Stimulated activated CD4-positive, alpha-beta T cell treated with anti-CD3 and anti-CD28 coated beads, TNF-alpha, amount 100 ng/mL, for 1 hour (primary cell): Measurements from ENCODE around the gene GDAP2.

Experiments used
- DNase-seq, 3 donors: peaks; one replicate each; pipeline ENCODE4 v3.0.0-alpha.2; 2020; ENCODE audit warnings: low read depth in 3 of 3, low spot score in 1 of 3

The GDAP2 gene

DNA sequence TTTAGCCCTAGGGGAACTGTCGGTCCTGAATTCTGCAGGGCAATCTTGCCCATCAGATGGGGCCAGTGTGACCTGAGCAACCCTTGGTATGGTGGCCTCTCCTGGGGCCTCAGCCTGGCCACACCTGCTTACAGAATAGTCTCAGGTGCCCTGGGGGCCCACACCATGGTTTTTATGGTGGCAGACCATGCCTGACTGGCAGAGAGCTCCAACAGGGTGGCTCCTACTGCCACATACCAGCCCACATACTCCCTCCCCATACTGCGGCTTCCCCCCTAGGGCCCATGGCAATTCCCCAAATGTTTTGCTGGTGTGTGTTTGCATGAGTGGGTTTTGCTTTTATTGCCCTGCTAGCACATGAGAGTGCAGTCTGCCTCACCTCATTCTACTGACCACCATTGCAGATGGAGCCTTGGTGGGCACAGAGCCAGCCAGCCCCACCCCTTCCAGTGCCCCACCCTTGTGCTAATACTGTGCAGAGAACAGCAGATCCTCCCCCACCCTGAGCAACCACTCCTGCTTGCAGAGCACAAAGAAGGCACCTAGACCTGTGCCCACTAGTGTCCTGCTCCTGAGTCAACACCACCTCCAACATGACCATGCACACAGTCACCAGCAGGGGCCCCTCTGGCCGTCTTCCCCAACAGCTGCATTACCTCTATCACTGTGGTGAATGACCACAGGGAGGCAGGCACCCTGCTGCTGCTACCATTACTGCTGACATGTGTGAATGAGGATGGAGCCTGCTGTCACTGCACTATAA is 86.8 kb downstream of the GDAP2 start:
- DNase-seq = no peak

DNA sequence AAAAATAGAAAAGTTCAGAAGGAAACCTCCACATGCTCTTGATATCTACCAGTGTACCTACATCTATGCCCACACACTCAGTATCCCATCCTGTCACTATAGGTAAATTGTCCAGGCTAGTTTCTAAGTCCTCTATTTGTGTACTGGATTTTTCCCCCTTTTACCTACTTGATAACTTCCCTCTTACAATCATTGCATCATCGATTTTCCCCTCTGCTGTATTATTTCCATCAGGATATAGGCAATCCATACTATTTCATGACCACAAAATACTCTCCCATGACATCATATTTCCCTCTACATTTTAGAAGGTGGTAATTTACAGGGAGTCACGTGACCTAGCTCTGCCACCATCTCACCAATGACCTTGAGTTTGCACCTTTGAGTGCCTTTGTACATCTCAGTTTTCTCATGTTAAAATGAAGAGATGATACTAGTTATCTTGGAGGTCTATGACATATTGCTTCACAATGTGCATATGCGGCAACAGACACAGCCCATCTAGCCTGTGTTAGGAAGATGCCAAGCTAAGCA is 88.2 kb downstream of the GDAP2 start:
- DNase-seq = no peak

DNA sequence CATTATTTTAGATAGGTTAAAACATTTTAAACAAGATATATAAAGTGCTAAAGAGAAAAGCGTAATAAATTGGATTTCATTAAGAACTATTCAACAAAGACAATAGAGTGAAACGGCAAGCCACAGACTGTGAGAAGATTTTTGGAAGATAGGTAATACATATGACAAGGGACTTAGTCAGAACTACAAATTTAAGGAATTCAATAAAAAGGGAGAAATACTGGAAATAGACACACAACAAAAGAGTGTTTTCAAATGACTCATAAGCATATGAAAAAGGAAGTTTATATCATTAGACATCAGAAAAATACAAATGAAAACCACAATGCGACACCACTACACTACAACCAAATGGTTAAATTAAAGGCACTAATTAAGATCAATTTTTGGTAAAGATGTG is 90.5 kb downstream of the GDAP2 start:
- DNase-seq = no peak

DNA sequence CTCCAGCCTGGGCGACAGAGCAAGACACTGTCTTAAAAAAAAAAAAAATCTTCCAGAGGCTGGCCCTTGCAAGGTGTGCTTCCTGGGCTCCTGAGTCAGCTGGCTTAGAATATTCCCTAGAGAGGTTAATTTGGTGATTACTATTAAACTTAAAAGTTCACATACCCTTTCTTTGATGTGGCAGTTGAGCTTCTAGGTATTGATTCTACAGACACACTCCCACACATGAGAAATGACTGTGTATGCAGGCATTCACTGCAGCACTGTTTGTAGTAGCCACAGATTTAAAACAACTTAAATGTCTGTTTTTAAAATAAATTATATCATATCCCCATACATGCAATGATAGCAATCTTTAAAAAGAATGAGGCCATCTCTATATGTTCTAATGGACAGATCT is 93.4 kb downstream of the GDAP2 start:
- DNase-seq = no peak

DNA sequence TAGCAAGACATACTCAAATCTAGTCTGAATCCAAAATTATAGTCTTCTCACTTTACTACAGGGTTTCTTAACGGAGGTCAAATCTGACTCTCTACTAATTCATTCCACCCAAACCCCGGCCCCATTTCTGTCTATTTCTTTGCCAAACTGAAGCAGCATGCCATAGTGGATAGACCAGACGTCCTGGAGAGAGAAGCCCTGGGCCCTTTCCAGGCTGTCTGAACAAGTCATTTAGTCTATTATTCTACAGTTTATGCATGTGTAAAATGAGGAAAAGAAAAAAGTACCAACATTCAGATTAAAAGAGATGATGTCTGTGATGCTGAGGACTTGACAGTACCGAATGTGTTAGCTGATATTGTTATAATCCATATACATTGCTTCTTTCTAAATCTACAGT is 95.0 kb downstream of the GDAP2 start:
- DNase-seq = no peak

DNA sequence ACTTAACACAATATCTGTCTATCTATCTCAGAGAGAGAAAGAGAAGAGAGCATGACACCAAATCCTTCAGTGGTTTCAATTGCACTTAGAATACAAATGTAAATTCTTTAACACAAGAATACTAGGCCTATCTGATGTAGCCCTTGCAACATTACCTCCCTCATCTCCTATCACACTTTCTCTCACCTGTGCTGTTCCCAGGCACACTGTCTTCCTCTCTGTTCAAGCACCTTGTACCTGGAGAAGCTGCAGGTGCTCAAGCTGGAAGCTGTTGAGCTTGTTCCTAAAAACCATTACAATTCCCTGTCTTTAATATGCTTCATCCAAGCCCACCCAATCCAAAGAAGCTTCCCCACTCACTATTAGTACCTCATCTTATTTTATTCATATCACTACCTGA is 97.0 kb downstream of the GDAP2 start:
- DNase-seq = no peak

DNA sequence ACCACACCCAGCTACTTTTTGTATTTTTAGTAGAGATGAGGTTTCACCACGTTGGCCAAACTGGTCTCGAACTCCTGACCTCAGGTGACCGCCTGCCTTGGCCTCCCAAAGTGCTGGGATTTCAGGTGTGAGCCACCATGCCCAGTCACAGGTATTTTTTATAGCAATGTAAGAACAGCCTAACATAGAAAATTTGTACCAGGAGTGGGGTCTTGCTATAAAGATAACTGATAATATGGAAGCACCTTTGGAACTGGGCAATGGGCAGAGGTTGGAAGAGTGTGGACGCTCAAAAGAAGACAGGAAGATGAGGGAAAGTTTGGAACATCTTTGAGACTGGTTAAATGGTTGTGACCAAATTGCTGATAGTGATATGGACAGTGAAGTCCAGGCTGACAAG is 99.2 kb downstream of the GDAP2 start:
- DNase-seq = no peak

DNA sequence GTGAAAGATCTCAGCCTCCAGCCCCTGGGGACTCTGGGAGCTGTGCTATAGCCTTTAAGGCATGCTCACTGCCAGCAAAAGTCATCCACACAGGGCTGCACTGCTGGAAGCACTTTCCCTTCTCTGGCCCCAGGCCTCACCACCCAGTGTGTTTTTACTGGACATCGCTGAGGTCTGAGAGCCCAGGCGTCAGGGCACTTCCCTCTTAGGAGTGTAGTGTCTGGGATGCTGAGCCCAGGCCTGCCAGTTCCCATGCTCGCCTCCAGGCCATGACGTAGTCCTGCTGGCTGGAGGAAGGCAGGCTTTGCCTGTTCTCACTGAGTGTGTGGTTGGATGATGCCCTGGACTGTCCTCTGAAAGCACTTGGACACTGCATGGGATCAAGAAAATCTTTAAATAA is 101.2 kb downstream of the GDAP2 start:
- DNase-seq = no peak

DNA sequence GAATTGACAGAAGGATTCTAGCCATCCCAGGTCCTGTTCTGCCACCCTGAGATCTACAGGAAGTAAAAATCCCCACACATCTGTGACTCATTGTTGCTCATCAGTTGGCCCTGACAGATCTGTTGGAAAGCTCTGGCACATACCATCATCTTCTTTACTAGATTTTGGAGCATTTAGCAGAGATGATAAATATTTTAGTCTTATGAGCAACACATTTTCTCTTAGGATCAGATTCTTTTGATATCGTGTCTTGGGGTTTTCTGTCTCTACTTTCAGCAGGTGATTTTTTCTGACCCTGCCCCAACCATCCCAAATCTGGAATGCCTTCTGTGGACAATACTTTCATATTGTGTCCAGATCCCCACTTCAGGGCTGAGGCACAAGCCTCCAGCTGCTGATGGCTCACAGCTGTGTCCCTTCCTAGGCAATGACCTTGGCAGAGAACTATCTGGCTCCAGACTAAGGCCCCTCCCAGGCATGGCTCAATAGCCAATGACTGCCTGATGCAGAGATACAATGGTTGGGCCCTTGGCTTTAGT is 102.8 kb downstream of the GDAP2 start:
- no peak for DNase-seq

DNA sequence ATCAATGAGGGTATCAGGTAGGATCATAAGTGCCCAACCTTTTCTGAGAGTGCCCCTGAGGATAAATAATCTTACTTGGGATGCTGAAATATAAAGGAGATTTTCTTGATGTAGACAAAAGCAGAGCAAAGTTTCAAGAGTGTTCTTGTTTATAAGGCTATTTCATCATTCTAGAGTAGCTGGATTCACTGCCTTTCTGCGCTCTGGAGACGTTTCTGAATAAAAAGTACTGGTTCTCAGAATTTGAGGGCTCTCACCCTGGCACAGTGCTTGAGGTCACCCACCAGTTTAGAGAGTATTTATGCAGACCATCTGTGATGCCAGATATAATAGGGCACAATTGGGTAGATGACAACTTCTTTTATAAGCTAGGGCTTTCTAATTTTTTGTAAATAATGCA is 103.3 kb downstream of the GDAP2 start:
- no peak for DNase-seq

DNA sequence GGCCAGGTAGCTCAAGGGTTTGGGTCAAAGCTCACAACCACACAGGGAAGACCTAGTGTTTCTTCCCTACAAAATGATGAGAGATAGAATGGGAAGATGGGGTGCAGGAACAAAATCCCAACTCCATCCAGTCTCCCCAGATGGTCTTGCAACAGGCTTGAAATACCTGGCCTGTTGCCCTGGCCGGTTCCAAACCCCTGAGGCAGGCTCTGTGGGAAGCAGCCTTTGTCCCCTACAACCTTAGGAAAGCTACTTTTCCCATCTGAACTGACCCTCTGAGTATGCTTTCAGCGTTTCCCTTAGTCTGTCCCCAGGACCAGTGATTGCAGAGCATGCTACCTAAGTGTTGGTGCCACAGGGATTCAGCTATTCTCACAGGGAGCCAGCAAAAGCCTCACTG is 104.0 kb downstream of the GDAP2 start:
- DNase-seq = no peak

DNA sequence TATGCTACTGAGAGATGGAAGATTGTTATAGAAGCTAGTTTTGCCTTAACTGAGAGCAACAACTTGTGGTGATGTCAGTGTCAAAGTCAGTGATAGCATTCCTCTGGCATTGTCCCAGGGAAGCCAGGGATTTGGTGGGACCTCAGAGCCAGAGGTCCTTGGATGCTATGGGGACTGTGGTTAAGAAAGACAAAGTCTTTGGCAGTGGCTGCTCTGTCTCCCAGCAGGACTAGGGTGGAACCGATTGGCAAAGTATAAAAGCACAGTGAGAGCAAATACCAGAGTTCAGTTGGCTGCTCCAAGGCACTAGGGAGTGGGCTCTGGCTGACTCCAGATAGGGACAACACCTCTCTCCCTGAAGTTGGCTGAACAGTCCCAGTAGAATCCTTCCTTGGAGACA is 104.8 kb downstream of the GDAP2 start:
- DNase-seq = no peak

DNA sequence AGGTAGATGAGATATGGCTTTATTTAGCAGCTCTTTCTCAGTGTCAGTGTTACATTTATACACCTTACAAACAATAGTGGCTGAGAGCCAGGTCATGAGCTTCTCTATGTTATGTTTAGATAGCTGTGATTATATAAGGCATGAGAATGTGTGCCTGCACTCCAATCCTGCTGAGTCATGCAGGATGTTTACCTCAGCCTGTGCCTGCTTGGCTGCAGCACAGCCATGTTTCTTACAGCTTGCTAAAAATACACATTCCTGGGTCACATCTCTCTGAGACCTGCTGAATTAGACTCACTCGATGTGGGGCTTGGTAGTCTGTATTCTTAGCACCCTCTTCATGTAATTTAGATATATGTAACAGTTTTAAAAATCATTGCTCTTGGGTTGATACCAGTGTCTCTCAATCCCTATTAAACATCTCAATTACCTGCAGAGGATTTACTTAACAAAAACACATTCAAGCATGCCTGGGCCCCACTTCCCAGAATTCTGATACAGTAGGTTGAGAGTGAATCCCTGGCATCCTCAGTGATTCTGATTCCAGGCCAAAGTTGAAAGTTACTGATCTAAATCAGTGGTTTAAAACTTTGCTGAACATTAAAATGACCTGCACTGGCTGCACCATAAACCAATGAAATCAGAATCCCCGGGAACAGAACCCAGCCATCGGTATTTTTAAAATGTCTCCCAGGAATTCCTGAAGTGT is 107.5 kb downstream of the GDAP2 start:
- DNase-seq = no peak

DNA sequence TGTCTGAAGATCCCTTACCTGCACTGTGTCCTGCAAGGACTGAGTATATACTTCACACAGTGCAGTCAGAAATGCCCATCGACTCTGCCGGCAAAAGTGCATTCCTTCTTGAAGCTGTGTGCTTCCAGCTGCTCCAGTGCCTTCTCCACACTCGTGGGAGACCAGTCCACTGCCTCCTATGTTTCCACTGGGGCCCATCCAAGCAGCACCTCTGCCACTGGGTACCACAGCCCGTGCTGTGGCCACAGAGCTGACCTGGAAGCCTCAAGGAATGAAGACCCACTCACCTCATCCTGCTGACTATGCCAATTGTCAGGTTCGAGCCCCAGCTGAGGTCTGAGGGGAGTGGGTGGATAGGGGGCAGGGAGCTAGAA is 108.1 kb downstream of the GDAP2 start:
- DNase-seq = no peak

DNA sequence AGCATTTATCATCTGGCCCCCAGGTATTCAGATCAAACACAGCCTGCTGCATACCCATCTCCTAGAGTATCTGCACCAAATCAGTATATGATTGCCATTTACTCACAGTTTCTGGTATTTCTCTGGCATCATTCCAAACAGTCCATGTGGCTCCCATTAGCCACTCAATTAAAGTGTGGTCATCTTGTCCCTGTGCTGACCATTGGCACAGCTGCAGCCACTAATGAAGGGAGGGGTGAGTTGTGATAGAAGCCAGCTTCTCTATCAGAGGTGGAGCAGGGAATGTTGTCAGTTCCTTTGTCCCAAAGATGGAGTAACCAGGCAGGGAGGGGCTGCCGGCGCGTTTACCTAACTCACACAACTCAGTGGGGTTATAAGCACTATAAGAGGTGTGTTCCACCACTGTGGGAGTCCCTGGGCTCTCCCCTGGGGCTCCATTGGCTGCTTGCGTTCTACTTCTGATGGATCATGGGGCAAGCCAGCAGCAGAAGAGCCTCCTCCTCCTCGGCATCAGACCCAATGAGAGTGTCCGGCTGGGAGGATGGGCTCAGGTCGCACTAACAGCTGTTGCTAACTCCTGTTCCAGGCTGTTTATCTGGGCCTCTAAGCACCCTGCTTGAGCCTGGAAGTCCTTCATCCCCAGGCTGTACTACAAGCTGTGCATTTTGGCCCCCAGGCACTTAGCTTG is 108.6 kb downstream of the GDAP2 start:
- DNase-seq = no peak

DNA sequence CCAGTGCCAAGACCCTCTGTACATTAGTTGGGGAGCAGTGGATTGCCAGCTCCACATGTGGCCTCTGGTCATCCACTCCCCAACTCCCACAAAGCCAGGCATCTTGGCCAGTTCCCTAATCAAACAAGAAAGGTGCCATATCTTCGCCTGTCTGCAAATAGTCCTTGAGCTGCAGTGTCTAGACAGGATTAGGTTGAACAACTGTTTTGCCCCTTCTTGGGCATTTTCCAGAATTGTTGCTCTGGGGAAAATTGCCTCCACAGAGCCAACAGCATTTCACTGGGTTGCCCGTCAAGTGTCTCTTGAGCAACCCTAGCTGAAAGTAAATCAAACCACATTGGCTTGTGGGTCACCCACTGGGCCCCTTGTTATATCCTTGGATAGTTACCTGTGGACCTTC is 109.3 kb downstream of the GDAP2 start:
- DNase-seq = no peak

DNA sequence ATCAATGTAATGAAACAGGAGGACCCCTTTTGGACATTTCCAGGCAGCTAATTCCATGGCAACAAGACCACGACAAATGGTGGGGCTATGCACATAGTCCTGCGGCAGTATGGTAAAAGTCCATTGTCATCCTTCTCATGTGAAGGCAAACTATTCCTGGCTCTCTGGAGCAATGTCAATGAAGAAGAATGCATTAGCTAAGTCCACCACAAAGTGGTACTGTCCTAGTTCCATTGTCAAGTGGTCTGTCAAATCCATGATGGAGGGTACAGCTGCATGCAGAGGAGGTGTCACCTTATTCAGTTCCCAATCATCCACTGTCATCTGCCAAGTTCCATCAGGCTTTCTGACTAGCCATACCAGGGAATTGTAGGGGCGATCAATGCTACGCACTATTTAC is 110.1 kb downstream of the GDAP2 start:
- no peak for DNase-seq

DNA sequence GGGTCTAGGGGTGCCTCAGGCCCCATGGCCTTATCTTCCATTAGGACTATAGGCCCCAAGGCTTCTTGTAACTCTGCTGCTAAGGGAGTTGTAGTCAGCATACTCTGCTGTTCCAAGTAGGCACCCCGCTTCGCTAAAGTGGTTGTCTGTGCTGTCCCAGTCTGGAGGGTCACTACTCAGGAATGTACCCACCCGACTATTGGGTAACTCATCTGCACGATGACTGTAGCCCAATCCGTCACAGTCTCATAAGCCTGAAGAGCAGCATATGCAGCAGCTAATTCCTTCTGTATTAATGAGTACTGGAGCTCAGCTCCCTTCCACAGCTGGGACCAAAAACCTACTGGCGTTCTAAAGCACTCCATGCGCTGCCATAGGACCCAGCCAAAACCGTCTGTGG is 111.0 kb downstream of the GDAP2 start:
- no peak for DNase-seq

DNA sequence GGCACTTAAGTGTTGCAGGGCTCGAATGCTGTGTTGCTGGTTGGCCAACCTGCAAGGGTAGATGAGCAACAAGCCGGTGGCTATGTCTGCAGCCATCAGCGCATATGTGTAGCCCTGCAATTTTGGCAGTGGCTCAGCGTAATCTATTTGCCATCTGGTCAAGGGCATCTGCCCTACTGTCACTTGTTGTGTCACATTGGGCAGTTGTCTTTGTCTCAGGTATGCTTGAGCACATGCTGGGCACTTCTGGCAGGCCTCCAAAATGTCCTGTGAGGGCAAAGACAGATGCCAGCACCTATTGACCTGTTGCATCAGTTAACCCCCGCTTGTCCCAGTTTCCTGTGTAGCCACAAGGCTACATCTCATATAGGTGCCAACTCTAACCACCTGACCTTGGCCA is 111.8 kb downstream of the GDAP2 start:
- no peak for DNase-seq

DNA sequence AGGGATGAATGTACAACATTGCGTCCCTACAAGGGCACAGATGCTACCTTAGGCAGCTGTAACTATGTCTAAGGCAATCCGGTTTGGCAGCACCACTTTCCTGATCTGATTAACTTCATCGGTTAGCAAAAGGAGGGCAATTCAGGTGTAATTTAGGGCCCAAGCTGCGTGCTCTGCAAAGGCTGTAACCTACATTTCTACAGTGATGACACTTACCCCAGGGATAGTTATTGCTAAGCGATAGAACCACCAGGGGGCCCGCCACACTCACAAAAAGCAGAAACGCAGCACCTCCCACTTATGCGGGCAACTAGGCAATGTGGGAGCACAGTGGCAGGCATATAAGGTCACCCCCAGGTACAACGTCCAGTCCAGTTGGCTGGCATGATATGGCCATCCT is 113.5 kb downstream of the GDAP2 start:
- no peak for DNase-seq

DNA sequence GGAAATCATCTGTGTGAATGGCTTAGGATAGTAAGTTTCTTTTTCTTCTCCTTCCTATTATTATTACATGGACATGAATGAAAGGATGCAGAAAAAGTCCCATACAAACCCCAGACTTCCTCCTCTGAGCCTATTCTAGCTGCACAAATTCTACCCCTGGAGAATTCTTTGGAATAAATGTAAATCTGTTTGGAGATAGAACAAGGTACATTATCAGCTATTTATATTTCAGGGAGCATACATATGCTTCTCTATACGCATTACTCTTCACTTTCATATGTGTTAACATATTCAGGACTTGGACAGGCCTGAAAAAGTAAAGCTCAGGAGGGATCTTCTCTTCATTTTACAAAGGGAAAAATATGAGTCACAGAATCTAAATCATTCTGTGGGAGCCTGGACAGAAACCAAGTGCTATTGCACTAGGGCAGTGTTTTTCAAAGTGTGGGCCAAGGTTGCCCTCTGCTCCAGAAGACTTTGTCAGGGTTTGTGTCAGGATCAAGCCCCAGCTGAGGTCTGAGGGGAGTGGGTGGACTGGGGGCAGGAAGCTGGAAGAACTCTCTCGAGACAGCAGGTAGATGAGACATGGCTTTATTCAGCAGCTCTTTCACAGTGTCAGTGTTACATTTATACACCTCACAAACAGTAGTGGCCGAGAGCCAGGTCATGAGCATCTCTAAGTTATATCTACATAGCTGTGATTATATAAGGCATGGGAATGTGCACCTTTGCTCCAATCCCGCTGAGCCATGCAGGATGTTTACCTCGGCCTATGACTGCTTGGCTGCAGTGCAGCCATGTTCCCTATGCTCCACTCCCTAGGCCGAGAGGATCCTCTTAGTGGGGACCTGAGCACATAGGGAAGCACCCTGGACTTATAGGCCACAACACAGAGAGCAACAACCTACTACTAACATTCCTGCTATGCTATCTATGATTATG is 114.3 kb downstream of the GDAP2 start:
- no peak for DNase-seq
